ENCODE data around the gene TOX3.

Gene TOX3

DNA sequence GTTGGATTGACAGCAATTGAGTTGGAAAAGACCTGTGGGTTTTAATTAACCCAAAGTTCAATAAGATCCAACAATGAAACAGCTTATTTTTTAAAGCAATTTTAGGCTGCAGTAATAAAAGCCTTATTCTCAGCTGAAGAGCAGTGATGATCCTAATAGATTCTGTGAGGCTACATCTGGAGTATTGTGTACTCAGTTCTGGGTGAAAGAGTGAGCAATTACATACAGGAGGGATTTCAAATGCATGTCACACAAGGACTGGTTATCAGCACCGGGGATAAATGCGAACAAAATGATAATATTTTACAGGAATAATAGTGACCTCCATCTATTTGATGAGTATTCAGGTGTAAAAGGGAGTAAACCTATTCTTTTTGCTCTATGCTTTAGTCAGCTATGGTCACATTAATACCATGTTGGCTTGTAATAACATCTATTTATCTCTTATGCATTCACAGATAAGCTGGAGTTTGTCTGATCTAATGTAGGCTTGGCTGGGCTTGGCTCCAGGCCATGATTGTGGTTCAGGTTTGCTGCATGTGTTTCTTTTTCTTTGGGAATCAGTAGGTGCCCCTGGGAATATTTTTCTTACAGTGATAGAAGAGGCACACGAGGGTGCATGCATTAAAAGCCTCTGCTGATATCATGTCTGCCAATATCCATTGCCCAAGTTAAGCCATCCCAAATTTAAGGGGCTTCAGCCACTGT is 22.2 kb upstream of the TOX3 start:
- Histone ChIP-seq H3K27ac (no peak overlapping the region), H3K4me3 (no peak overlapping the region), H3K27me3 (no peaks in the 10 kb centered on the region), H3K9me3 (no peaks in the 10 kb centered on the region), H3K36me3 (no peaks in the 10 kb centered on the region), H3K4me1 (no peaks in the 10 kb centered on the region)
- no peak for TF ChIP-seq CTCF (IDR thresholded peaks at IDR 0.05)
- intact Hi-C loops (cut with DNase I; ENCODE audit: low total_unique reads), result no loop called here
- DNase-seq, result no peak

GRCh38 chr16:52568495-52568894 is 21.6 kb upstream of the TOX3 start:
- TF ChIP-seq CTCF (IDR thresholded peaks at IDR 0.05), result no peak
- Histone ChIP-seq H3K4me1 (no peaks in the 10 kb centered on the region), H3K27me3 (no peaks in the 10 kb centered on the region), H3K4me3 (no peak overlapping the region), H3K9me3 (no peaks in the 10 kb centered on the region), H3K36me3 (no peaks in the 10 kb centered on the region), H3K27ac (no peak overlapping the region)
- DNase-seq, result no peak
- intact Hi-C loops (cut with DNase I; ENCODE audit: low total_unique reads), result no loop called here

DNA sequence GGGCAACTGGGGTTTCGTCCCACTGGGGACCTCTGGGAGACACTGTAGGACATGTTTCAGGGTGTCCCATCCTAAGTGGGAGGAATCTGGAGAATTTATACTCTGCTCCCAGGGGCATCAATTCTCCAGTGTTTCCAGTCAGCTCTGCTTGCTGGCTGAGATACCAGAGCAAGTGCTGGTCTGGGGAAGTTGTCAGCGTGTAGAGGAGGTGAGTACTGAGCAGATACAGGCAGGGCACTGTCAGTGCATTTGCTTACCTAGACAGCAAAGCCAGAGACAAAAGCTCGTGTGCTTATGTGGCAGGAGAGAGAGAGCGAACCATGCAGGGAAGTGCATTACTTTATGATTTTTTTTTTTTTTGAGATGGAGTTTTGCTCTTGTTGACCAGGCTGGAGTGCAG is 20.2 kb upstream of the TOX3 start:
- no peak for DNase-seq
- no peaks in the 10 kb centered on the region for H3K9me3 ChIP-seq
- intact Hi-C loops (cut with DNase I; ENCODE audit: low total_unique reads), result no loop called here
- H3K4me3 ChIP-seq, result no peak overlapping the region
- no peak for TF ChIP-seq CTCF (IDR thresholded peaks at IDR 0.05)
- no peak overlapping the region for H3K27ac ChIP-seq
- peaks cover 0 to 4% of the 10 kb centered on the region in 2 donors for H3K27me3 ChIP-seq
- no peaks in the 10 kb centered on the region for H3K36me3 ChIP-seq
- no peaks in the 10 kb centered on the region for H3K4me1 ChIP-seq

DNA sequence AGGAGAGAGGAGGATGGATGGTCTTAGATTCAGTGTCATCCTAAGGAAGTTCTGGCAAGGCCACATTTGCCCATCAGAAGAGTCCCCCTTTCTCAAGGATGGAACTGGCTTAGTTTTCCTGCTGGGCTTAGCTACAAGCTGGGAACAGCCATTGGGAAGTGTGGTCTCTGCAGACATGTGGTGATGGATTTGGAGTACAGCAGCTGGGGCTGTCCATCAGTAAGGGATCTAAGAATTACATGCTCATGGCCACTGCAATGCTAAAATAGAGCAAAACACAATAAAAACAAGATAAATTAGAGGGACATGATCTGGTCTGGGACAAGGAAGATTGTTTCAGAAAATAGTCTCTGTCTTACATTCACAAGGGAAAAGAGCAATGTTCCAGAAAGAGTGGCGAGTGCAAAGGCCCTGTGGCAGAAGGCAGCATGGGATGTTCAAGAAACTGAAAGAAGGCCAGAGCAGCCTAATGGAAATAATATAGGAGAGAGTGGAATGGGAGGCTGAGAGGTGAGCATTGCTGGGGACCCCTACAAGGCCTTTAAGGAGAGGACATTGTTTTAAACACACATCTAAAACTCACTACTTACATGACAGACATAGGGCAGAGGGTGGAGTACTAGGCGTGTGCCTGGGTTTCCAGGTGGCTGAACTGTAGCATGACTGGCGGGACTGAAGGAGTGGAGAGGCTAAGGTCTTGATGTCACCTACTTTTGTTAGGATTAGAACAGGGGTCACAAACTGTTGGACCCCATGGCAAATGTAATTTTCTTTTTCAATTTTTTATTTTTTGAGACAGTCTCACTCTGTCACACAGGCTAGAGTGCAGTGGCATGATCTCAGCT is 17.0 kb upstream of the TOX3 start:
- peaks cover 0 to 4% of the 10 kb centered on the region in 2 donors for H3K27me3 ChIP-seq
- intact Hi-C loops (cut with DNase I; ENCODE audit: low total_unique reads), result no loop called here
- no peak for DNase-seq
- no peak for TF ChIP-seq CTCF (IDR thresholded peaks at IDR 0.05)
- H3K4me3 ChIP-seq, result no peak overlapping the region
- no peaks in the 10 kb centered on the region for H3K36me3 ChIP-seq
- H3K9me3 ChIP-seq, result no peaks in the 10 kb centered on the region
- no peaks in the 10 kb centered on the region for H3K4me1 ChIP-seq
- no peak overlapping the region for H3K27ac ChIP-seq

DNA sequence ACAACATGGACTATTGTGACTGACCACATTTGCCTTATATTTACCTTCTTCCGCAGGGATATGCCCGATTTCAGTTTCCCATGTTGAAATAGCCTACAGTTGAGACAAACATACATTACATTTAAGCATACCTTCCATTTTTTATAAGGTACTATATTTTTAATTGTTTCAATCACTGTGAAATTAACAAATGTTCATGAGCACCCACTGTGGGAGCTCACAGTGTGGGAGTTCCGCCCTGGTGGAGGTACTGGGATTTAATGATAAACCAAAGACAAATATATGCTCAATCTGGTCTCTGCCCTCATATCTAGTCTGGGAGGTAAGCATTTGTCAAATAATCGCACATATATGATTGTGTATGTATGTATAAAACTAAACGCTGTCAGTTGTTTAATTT is 15.8 kb upstream of the TOX3 start:
- H3K27me3 ChIP-seq, result peaks cover 0 to 4% of the 10 kb centered on the region in 2 donors

More for the DNA sequence above, 15.8 kb upstream of the TOX3 start:
- no peak overlapping the region for H3K27ac ChIP-seq
- no peaks in the 10 kb centered on the region for H3K9me3 ChIP-seq
- no peaks in the 10 kb centered on the region for H3K36me3 ChIP-seq
- no peak overlapping the region for H3K4me3 ChIP-seq
- TF ChIP-seq CTCF (IDR thresholded peaks at IDR 0.05), result no peak
- no peaks in the 10 kb centered on the region for H3K4me1 ChIP-seq
- intact Hi-C loops (cut with DNase I; ENCODE audit: low total_unique reads), result no loop called here
- DNase-seq, result no peak
